K562 (cell line): ENCODE measurements around the gene CAMK2B. TPM values are rescaled to one million over a fixed set of nuclear protein-coding genes. Genes with fewer than 3 reads are reported as not detected.

Experiments used
- DIDO1 ChIP-seq: fragments of 450-650 bp; IDR thresholded peaks from 2 replicates; pipeline ENCODE4 v1.6.1; 2016; ENCODE audit warnings: low read depth, missing biosample characterization, missing genetic modification characterization
- DMBX1 ChIP-seq: fragments of 250-450 bp; sonication (Bioruptor Pico); IDR thresholded peaks from 2 replicates; pipeline ENCODE4 v1.8.0; 2022; ENCODE audit warnings: inconsistent platforms, mild to moderate bottlenecking, moderate library complexity, borderline replicate concordance
- HNRNPL ChIP-seq: fragments of 200-400 bp; formaldehyde crosslinking; IDR thresholded peaks from 2 replicates; pipeline ENCODE4 v1.6.1; 2017; ENCODE audit warnings: low read depth, mild to moderate bottlenecking, low read length
- ILF3 ChIP-seq: fragments of 450-650 bp; IDR thresholded peaks from 2 replicates; pipeline ENCODE4 v1.6.1; 2018; ENCODE audit warnings: antibody characterized with exemption, mild to moderate bottlenecking, moderate library complexity, borderline replicate concordance
- L3MBTL2 ChIP-seq: fragments of 450-650 bp; IDR thresholded peaks from 2 replicates; pipeline ENCODE4 v1.6.1; 2016; ENCODE audit warnings: mild to moderate bottlenecking, moderate library complexity
- MTF1 ChIP-seq: fragments of 250-450 bp; sonication (Bioruptor Pico); IDR thresholded peaks from 2 replicates; pipeline ENCODE4 v1.9.0; 2021; ENCODE audit warnings: moderate library complexity, mild to moderate bottlenecking, inconsistent platforms, borderline replicate concordance
- MYNN ChIP-seq, 2 experiments: sonication (generic); formaldehyde crosslinking in 1 of 2; IDR thresholded peaks; 2 replicates each; pipeline versions ENCODE4 v1.5.0 to v1.6.1; 2016 to 2020; ENCODE audit warnings: antibody characterized with exemption in 1 of 2, missing genetic modification reagents in 1 of 2
- NR3C1 ChIP-seq: sonication (generic); formaldehyde crosslinking; IDR thresholded peaks from 2 replicates; pipeline ENCODE4 v1.8.1; 2022; ENCODE audit warnings: missing genetic modification reagents
- NRF1 ChIP-seq, 2 experiments: fragments of 450-650 bp; IDR thresholded peaks in 1 of 2; conservative IDR thresholded peaks in 1 of 2; 2 replicates each; pipeline ENCODE4 v1.6.1; 2014; ENCODE audit warnings: mild to moderate bottlenecking in 2 of 2
- PCBP1 ChIP-seq: fragments of 200-400 bp; formaldehyde crosslinking; IDR thresholded peaks from 2 replicates; pipeline ENCODE4 v1.6.1; 2018; ENCODE audit warnings: mild to moderate bottlenecking, low read depth, low read length; ENCODE audit not compliant: poor library complexity, severe bottlenecking
- POU5F1 ChIP-seq: fragments of 150-350 bp; IDR thresholded peaks from 2 replicates; pipeline ENCODE4 v1.6.1; 2014; ENCODE audit warnings: borderline replicate concordance, low read length, low read depth, mild to moderate bottlenecking; ENCODE audit not compliant: partially characterized antibody
- RBFOX2 ChIP-seq: fragments of 200-400 bp; formaldehyde crosslinking; IDR thresholded peaks from 2 replicates; pipeline ENCODE4 v1.6.1; 2017; ENCODE audit warnings: low read depth, mild to moderate bottlenecking, low read length, moderate library complexity
- SREBF1 ChIP-seq: fragments of 150-350 bp; IDR thresholded peaks from 2 replicates; pipeline ENCODE4 v1.6.1; 2014; ENCODE audit warnings: antibody characterized with exemption, low read depth, low read length, borderline replicate concordance
- SRSF9 ChIP-seq: fragments of 200-400 bp; formaldehyde crosslinking; IDR thresholded peaks from 2 replicates; pipeline ENCODE4 v1.6.1; 2017; ENCODE audit warnings: low read depth, low read length, borderline replicate concordance
- TAF9B ChIP-seq: fragments of 450-650 bp; IDR thresholded peaks from 2 replicates; pipeline ENCODE4 v1.6.1; 2018; ENCODE audit warnings: mild to moderate bottlenecking; ENCODE audit not compliant: partially characterized antibody
- ZBED1 ChIP-seq: IDR thresholded peaks from 2 replicates; pipeline ENCODE4 v1.6.1; 2014
- ZBTB17 ChIP-seq: fragments of 450-650 bp; formaldehyde crosslinking; IDR thresholded peaks from 2 replicates; pipeline ENCODE4 v1.4.0; 2020; ENCODE audit warnings: mild to moderate bottlenecking
- ZFX ChIP-seq: sonication (generic); formaldehyde crosslinking; IDR thresholded peaks from 2 replicates; pipeline ENCODE4 v1.8.0; 2022; ENCODE audit warnings: mild to moderate bottlenecking, missing genetic modification reagents, moderate library complexity
- ZNF165 ChIP-seq: fragments of 250-450 bp; sonication (Bioruptor Pico); IDR thresholded peaks from 2 replicates; pipeline ENCODE4 v1.4.0; 2020; ENCODE audit warnings: borderline replicate concordance
- ZNF395 ChIP-seq: fragments of 200-800 bp; sonication (Bioruptor generic); IDR thresholded peaks from 2 replicates; pipeline ENCODE4 v1.6.1; 2017; ENCODE audit warnings: missing genetic modification characterization, missing compliant biosample characterization
- ZNF512 ChIP-seq: IDR thresholded peaks from 2 replicates; pipeline ENCODE4 v1.6.1; 2016; ENCODE audit warnings: missing genetic modification characterization, missing compliant biosample characterization
- polyA plus RNA-seq, 8 experiments: library from polyadenylated mRNA; depleted of rRNA in 4 of 8; stranded (reverse) in 5 of 8; unstranded in 3 of 8; fragments of >200 nt; fragmentation: Nextera tagmentation in 2 of 8; fragmentation: Illumina TruSeq in 1 of 8; extraction: Ambion mirVana in 2 of 8; extraction: Trizol in 1 of 8; gene quantifications; 2 replicates each; pipeline versions ENCODE4 v1.2.1 to v1.2.3, GENCODE V29; 2011 to 2014; ENCODE audit warnings: inconsistent platforms in 1 of 8, missing spikeins in 1 of 8
- total RNA-seq, 7 experiments: library from RNA; depleted of rRNA in 6 of 7; stranded (reverse); fragments of >200 nt in 6 of 7; fragmentation: Illumina TruSeq in 2 of 7; extraction: Trizol in 2 of 7; gene quantifications; 2 replicates each; pipeline versions ENCODE4 v1.2.1 to v1.2.3, GENCODE V29; 2011 to 2021; ENCODE audit warnings: low replicate concordance in 1 of 7
- TF ChIP-seq, protein P1 (sequence below): fragments of 200-800 bp; sonication (Bioruptor generic); IDR thresholded peaks from 2 replicates; pipeline ENCODE4 v1.6.1; 2017; ENCODE audit warnings: missing genetic modification characterization, missing compliant biosample characterization
- TF ChIP-seq, protein P2 (sequence below), 2 experiments: fragments of 450-650 bp in 1 of 2; sonication (generic) in 1 of 2; formaldehyde crosslinking; conservative IDR thresholded peaks; 2 replicates each; pipeline versions ENCODE4 v1.4.0 to v1.8.1; 2020 to 2022; ENCODE audit warnings: mild to moderate bottlenecking in 1 of 2, missing genetic modification reagents in 1 of 2

The CAMK2B gene
- total and polyA plus RNA-seq, 9 of the 15 experiments (the other 6 are each of a cell fraction or from before 2014, with no cell fraction given), result 0.04 to 0.09 (median 0.05) TPM; not detected in 4

GRCh38 chr7:44309271-44310091 lies 15.9 kb downstream of the CAMK2B start (continued):
- no peak for TF ChIP-seq NR3C1 (CRISPR knock-in tag)
- TF ChIP-seq ZNF395 (CRISPR knock-in tag), result no peak
- no peak for TF ChIP-seq TAF9B
- peak; percentile 54 for TF ChIP-seq ZFX
- peak; percentile 85 for TF ChIP-seq L3MBTL2
- TF ChIP-seq MTF1 (CRISPR knock-in tag), result no peak
- TF ChIP-seq ZBTB17, result no peak
- no peak for TF ChIP-seq DMBX1 (CRISPR knock-in tag)
- TF ChIP-seq ZNF512 (tag), result no peak
- TF ChIP-seq, protein P1, sequence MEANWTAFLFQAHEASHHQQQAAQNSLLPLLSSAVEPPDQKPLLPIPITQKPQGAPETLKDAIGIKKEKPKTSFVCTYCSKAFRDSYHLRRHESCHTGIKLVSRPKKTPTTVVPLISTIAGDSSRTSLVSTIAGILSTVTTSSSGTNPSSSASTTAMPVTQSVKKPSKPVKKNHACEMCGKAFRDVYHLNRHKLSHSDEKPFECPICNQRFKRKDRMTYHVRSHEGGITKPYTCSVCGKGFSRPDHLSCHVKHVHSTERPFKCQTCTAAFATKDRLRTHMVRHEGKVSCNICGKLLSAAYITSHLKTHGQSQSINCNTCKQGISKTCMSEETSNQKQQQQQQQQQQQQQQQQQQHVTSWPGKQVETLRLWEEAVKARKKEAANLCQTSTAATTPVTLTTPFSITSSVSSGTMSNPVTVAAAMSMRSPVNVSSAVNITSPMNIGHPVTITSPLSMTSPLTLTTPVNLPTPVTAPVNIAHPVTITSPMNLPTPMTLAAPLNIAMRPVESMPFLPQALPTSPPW (CRISPR knock-in tag), result no peak
- TF ChIP-seq NRF1 (conservative IDR thresholded peaks at IDR 0.05 in 1 of 2, IDR thresholded peaks at IDR 0.05 in 1 of 2), result peak; percentile 76 to 80
- no peak for TF ChIP-seq DIDO1 (tag)
- TF ChIP-seq MYNN (IDR thresholded peaks at IDR 0.05), result no peak
- TF ChIP-seq MYNN (CRISPR knock-in tag; IDR thresholded peaks at IDR 0.05), result no peak
- TF ChIP-seq HNRNPL, result no peak
- peak; percentile 65 for TF ChIP-seq PCBP1
- no peak for TF ChIP-seq ZNF165 (CRISPR knock-in tag)
- TF ChIP-seq ZBED1, result no peak
- no peak for TF ChIP-seq SREBF1
- TF ChIP-seq RBFOX2, result peak; percentile 69
- TF ChIP-seq POU5F1, result no peak
- TF ChIP-seq, protein P2, sequence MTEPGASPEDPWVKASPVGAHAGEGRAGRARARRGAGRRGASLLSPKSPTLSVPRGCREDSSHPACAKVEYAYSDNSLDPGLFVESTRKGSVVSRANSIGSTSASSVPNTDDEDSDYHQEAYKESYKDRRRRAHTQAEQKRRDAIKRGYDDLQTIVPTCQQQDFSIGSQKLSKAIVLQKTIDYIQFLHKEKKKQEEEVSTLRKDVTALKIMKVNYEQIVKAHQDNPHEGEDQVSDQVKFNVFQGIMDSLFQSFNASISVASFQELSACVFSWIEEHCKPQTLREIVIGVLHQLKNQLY (CRISPR knock-in tag; conservative IDR thresholded peaks at IDR 0.05), result no peak
- no peak for TF ChIP-seq SRSF9
- TF ChIP-seq ILF3, result no peak
